Measurements from ENCODE around the gene GP5.

DNA sequence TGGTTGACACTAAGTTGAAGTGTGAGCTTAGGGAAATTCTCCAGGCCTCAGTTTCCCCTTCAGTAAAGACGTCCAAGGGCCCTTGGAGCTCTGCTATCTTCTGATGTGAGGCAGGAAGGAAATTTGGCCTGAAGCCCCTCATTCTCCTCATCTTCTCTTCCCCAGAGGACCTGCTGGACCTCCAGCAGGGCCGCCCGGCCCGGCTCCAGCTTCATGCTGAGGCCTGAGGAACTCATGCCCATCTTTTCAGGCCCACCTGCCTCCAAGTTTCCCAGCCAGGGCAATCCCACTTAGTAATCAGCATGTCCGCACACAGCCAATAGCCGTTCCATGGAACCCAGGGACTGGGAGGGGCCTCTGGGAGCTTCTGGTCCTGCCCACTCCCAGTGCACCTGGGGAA lies 33.5 kb downstream of the GP5 start:
- TF ChIP-seq MXI1 (IDR thresholded peaks at IDR 0.05; ENCODE audit: low read depth, low read length) (no peak), RXRA (IDR thresholded peaks at IDR 0.05; ENCODE audit: borderline replicate concordance, low read depth) (no peak), YY1 (IDR thresholded peaks at IDR 0.05; ENCODE audit: low read depth) (no peak), EP300 (IDR thresholded peaks at IDR 0.05; ENCODE audit: borderline replicate concordance in 1 of 2, low read depth in 1 of 2, low read length in 1 of 2) (no peak), TAF1 (IDR thresholded peaks at IDR 0.05; ENCODE audit: borderline replicate concordance, low read depth, low read length) (no peak), SMC3 (IDR thresholded peaks at IDR 0.05; ENCODE audit: low read depth, low read length) (no peak), GABPA (IDR thresholded peaks at IDR 0.05; ENCODE audit: low read depth) (no peak), POLR2AphosphoS5 (IDR thresholded peaks at IDR 0.05; ENCODE audit: low read depth, low read length) (no peak)
- TF ChIP-seq, protein P1, sequence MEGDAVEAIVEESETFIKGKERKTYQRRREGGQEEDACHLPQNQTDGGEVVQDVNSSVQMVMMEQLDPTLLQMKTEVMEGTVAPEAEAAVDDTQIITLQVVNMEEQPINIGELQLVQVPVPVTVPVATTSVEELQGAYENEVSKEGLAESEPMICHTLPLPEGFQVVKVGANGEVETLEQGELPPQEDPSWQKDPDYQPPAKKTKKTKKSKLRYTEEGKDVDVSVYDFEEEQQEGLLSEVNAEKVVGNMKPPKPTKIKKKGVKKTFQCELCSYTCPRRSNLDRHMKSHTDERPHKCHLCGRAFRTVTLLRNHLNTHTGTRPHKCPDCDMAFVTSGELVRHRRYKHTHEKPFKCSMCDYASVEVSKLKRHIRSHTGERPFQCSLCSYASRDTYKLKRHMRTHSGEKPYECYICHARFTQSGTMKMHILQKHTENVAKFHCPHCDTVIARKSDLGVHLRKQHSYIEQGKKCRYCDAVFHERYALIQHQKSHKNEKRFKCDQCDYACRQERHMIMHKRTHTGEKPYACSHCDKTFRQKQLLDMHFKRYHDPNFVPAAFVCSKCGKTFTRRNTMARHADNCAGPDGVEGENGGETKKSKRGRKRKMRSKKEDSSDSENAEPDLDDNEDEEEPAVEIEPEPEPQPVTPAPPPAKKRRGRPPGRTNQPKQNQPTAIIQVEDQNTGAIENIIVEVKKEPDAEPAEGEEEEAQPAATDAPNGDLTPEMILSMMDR (IDR thresholded peaks at IDR 0.05), result no peak
- TF ChIP-seq, protein P2, sequence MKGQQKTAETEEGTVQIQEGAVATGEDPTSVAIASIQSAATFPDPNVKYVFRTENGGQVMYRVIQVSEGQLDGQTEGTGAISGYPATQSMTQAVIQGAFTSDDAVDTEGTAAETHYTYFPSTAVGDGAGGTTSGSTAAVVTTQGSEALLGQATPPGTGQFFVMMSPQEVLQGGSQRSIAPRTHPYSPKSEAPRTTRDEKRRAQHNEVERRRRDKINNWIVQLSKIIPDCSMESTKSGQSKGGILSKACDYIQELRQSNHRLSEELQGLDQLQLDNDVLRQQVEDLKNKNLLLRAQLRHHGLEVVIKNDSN (IDR thresholded peaks at IDR 0.05; ENCODE audit: borderline replicate concordance, low read depth), result no peak
